COLO829 (cell line): ENCODE measurements around the gene ZNF691.
A peak's percentile ranks its signal among the peaks of the same experiment; 100 is the strongest.
"Not testable (repeated sequence)": the region's sequence is repeated elsewhere in the genome, so short reads cannot be mapped to it uniquely, and the experiment has no call there.

Experiments used
- DNase-seq: peaks from one replicate; pipeline ENCODE4 v3.0.0; 2012; ENCODE audit warnings: low spot score

ZNF691 gene

DNA sequence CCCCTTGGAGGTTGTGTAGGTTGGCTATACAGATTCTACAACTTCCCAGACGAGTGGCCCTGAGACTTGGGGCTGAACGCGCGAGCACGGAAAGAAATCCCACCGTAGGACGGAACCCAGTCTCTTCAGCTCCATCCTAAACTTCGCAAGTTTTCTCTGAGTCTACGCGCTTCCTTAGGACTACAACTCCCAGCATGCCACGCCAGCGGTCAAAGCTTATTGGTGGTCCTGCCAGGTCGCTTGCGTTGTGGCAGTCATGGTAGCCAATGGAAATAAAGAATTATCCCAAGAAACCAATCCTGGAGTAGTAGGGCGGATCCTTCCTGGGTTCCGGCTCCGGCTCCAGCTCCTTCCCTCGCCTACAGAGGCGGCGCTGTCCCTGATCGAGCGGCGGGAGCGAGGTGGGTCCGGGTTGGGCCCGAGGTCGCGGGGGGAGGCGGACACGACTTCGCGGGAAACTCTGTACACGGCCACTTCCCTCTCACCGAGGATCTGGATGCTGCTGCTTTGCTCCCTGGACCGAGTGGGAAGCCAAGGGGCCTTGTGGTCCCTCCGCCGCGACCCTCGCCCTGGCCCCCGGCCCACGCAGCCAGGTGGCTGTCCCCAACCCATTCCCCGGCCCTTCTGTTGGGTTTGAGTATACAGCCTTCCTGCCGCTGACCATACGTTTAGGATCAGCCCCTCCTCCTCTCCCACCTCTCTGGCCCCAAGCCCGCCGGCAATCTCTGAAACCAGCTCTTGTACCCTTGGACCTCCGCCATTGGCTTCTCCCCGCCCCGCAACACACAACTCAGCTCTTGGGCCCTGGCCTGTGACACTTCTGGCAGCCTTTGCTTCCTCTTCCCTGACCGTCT lies at the start of gene ZNF691:
Gene ZNF691, plus strand, starts transcription at position 357 of the 854 bp plus-strand sequence. CDS start 3,046 bp downstream, outside the sequence.
- peak; percentile 92 for DNase-seq

GRCh38 chr1:42797414-42797813 lies 49.0 kb upstream of the ZNF691 start:
- DNase-seq = no peak

DNA sequence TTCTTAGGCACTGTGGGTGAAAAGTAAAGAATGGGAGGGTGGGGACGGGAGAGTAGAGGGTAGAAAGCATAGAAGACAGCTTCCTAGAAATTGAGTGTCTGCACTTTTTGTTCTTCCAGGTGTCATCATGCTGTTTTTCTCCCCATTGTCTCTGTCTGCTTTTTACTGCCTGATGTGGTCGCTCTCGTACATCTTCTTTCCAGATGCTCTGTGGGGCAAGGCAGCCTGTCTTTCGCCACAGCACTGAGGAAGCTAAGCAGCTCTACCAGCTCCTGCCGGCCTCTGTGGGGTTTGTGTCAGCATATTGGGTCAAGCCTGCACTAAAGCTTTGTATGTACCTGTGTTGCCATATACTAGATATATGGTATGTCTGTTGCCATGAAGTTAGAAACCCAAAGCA lies 48.4 kb upstream of the ZNF691 start:
- DNase-seq = no peak

- no peak for DNase-seq
These were observed 44.5 kb upstream of the ZNF691 start for GRCh38 chr1:42801832-42802473.

DNA sequence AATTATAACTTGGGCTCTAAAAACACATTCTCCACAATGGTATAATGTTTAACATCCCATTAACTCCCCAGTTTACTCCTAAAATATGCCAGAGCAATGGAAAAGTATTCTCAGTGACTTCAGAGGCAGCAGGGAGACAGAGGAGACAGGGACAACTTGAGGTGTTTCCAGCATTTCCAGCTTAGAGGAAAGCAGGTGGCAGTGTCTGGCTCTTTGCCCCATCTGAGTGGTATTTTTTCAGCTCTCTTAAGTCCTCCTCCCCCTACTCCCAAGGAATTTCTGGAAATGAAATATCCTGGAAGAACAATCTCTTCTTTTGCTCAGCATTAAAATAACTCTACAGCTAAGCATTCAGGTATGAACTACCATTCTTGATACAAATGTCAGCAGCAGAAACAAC lies 40.2 kb upstream of the ZNF691 start:
- no peak for DNase-seq

GRCh38 chr1:42806593-42806992 lies 39.8 kb upstream of the ZNF691 start:
- DNase-seq = no peak

GRCh38 chr1:42807056-42807668 lies 39.3 kb upstream of the ZNF691 start:
- DNase-seq = no peak

DNA sequence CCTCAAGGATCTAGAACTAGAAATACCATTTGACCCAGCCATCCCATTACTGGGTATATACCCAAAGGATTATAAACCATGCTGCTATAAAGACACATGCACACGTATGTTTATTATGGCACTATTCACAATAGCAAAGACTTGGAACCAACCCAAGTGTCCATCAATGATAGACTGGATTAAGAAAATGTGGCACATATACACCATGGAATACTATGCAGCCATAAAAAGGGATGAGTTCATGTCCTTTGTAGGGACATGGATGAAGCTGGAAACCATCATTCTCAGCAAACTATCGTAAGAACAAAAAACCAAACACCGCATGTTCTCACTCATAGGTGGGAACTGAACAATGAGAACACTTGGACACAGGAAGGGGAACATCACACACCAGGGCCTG lies 31.6 kb upstream of the ZNF691 start:
- DNase-seq = not testable (repeated sequence)

DNA sequence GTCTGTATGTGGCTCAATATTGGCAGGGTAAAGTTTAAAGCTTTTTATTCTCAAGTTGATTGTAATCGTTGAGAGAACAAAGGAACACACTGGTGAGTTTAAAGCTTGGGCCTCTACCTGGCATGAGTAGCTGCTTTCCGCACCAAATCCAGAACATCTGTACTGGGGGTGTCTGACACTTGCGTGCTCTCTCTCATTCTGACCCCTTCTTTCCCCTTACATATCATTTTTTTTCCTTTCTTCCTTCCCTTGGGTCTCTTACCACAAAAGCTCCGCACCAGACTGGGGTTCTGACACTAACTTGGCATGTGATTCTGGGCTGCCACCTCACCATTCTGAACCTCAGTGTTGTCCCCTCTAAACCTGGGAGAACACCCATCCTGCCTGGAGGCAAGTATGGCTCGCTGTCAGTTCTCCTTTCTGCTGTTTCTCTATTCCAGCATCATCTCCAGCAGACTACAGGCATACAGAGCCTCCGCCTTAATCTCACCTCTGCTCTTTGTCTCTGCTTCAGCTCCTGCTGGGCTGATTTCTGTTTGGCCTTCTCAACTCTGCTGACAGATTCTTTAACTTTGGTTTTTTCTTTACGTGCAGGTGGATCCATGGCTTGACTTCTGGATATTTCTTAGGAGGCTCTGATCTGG lies 30.4 kb upstream of the ZNF691 start:
- DNase-seq = no peak

DNA sequence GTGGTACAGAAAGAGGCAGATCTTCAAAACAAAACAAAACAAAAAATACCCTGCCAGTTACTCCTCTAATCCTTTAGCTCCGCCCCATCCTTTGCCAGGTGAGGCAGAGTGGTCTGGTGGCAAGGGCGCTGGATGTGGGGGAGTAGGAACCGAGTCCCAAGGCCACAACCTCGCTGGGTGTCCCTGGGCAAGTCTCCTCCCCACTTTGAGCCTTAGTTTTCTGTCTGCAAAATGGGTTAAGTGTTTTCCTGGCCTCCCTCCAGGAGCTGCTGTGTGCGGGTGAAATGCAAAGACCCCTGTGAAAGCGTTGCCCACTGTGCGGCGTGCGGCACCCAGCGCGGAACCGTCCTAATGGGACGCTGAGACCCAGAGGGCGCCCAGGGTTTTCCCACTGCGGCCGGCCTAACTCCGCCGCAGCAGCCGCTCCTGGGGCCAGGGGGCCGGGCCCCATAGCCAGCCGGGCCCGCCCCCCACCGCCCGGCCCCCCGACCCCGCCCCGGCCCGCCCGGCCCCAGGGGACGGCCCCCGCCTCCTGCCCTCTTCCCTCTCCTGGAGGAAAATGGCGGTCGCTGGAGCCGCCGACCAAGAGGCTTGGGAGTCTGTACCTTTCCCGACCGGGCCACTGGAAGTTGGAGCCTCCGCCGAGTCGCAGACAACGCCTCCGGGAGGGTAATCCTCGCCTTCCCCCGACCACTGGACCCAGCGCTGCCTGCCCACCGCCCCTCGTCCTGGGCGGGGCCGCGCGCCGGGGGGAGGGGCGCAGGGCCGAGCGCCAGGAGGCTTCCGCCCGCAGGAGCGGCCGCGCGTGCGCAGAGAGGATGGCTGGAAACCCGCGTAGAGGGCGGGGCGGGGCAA lies 29.6 kb upstream of the ZNF691 start, which contains the start of the genes ERMAP and SVBP:
Gene ERMAP, plus strand, starts transcription at position 538 of the 855 bp plus-strand sequence. CDS start 13,327 bp downstream, outside the sequence.
Gene SVBP, minus strand, starts transcription at position 813 of the 855 bp plus-strand sequence. CDS start 853 bp downstream, outside the sequence.
- peak; percentile 91 for DNase-seq

- no peak for DNase-seq
These were observed 29.0 kb upstream of the ZNF691 start for GRCh38 chr1:42817440-42817767.

- DNase-seq = no peak
These were observed 28.4 kb upstream of the ZNF691 start for GRCh38 chr1:42817976-42818375.

DNA sequence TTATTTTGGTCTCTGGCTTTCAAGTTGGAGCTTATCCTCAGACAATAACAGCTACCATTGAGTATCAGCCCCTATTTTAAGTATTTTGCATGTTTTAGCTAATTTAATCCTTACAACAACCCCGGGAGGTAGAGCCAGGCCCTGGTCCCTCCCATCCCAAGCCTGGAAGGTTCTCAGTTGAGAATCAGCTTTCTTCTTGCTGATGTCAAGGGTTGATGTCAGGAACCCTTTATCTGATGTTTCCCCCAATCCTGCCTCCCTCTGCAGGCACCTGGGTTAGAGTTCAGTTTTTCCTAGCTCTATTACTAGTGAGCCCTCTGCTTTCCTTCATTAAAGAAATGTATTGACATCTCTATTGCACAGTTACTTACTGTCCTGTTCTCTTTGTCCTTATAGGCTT lies 25.6 kb upstream of the ZNF691 start:
- no peak for DNase-seq

DNA sequence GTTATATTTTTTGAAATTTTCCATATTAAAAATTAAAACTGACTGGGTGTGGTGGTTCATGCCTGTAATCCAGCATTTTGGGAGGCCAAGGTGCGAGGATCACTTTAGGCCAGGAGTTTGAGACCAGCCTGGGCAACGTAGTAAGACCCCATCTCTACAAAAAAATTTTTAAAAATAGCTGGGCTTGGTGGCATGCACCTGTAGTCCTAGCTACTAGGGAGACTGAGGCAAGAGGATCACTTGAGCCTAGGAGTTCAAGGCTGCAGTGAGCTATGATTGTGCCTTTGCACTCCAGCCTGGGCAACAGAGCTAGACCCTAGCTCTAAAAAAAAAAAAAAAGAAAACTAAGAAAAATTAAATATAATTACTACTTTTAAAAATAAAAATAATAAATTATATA lies 24.7 kb upstream of the ZNF691 start:
- DNase-seq = no peak

GRCh38 chr1:42822800-42823392 lies 23.5 kb upstream of the ZNF691 start:
- DNase-seq = no peak

DNA sequence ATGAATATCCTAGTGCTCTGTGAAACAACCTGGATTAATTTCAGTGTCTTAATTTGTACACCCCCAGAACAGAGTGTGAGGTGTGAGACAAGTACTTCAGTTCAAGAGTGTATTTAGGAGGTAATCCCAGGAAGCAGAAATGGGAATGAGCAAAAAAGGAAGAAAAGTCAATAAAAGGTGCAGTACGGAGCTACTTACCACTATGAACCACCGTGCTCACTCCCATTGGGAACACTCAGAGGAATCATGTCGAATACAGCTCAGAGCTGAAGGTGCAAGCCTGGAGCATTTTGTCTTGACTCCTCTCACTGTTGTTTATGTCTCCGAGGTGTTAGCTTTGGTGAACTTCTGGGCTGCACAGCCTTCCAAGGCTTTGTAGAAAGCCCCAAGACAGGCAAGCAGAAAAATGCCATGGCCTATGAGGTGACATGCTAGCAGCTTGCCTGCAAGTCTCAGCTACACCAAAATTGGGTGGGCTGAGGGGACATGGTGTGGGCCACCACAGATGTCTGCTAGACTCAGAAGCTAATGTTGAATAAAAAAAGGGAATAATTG lies 21.9 kb upstream of the ZNF691 start:
- DNase-seq = no peak

DNA sequence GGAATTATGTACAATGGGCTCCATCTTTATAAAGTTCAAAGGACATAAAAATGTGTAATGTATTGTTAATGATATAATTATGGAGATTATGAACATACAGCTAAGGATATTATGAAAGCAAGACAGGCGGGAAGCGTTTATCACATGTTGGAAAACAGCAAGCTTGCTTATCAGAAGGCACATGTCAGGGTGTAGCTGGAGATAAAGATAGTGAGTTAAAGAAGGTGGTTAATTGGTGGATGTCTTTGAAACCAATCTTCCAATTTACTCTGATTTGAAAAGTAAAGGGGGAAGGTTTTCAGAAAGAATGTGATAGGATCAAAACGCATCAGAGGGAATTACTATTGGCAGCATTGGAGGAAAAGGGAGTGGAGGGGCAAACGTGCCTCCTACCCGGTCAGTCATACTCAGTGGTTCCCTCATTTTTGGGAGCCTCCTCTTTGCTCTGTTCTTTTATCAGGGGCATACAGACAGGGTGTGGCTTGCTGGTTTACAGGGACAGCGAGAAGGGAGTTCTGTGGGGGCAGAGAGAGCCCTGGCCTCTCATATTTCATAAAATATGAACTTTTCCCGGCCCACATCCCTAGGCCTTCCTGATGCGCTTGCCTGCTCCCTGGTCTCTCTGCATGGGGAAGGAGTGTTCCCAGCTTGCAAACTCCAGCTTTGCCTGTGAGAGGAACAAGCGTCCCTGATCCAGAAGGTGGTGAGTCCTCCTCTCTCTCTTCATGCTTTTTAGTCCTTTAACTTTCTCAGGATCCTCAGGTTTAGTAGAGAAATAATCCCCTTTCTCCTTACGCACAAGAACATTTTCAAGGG lies 21.2 kb upstream of the ZNF691 start:
- DNase-seq = no peak

- no peak for DNase-seq
These were observed 15.8 kb upstream of the ZNF691 start for GRCh38 chr1:42830631-42831030.

DNA sequence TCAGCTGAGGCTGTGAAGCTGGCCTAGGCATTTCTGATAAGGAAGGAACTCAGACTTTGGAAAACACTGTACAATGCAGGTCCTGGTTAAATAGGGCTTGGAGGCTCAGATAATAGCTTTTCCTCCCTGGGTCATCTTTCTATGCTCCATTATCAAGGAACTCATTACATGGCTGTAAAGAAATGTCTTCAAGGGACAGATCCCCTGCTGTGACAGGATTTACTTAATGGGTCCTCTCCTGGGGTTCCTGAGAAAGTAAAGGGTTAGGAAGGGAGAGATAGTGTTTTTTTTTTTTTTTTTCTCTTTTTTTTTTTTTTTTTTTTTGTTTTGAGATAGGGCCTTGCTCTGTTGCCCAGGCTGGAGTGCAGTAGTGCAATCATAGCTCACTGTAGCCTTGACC lies 15.1 kb upstream of the ZNF691 start:
- DNase-seq = no peak
